Hepatocyte (in vitro differentiated cells): ENCODE data around the gene FBXO21. TPM values are rescaled to one million over a fixed set of nuclear protein-coding genes. Genes with fewer than 3 reads are reported as not detected.

Source experiments
- DNase-seq: peaks from one replicate; pipeline ENCODE4 v3.0.0-alpha.2; 2016; ENCODE audit warnings: low spot score
- H2AFZ ChIP-seq: fragments of 200-600 bp; sonication (generic); 2 replicates; pipeline ENCODE4 v1.6.0; 2016; ENCODE audit warnings: antibody characterized with exemption, mild to moderate bottlenecking
- H3K27ac ChIP-seq: fragments of 200-600 bp; sonication (generic); 2 replicates; pipeline ENCODE4 v1.5.1; 2016; ENCODE audit warnings: mild to moderate bottlenecking
- H3K27me3 ChIP-seq: fragments of 200-600 bp; sonication (generic); 2 replicates; pipeline ENCODE4 v1.6.1; 2016
- H3K36me3 ChIP-seq: fragments of 200-600 bp; sonication (generic); replicated peaks from 2 replicates; pipeline ENCODE4 v1.5.1; 2016; ENCODE audit warnings: low read depth; ENCODE audit not compliant: insufficient read depth
- H3K4me1 ChIP-seq: fragments of 200-600 bp; sonication (generic); 2 replicates; pipeline ENCODE4 v1.5.1; 2016; ENCODE audit warnings: mild to moderate bottlenecking, moderate library complexity; ENCODE audit not compliant: insufficient read depth
- H3K4me2 ChIP-seq: fragments of 200-600 bp; sonication (generic); 2 replicates; pipeline ENCODE4 v1.6.0; 2016
- H3K4me3 ChIP-seq: fragments of 200-600 bp; sonication (generic); 2 replicates; pipeline ENCODE4 v1.5.1; 2016; ENCODE audit warnings: mild to moderate bottlenecking
- H3K79me2 ChIP-seq: fragments of 200-600 bp; sonication (generic); 2 replicates; pipeline ENCODE4 v1.6.0; 2017; ENCODE audit warnings: mild to moderate bottlenecking
- H3K9me2 ChIP-seq: fragments of 200-600 bp; sonication (generic); replicated peaks from 2 replicates; pipeline ENCODE4 v1.6.0; 2017; ENCODE audit warnings: mild to moderate bottlenecking; ENCODE audit not compliant: insufficient read depth
- H3K9me3 ChIP-seq: fragments of 200-600 bp; sonication (generic); 2 replicates; pipeline ENCODE4 v1.5.1; 2016; ENCODE audit warnings: low read depth, mild to moderate bottlenecking
- H4K20me1 ChIP-seq: fragments of 200-600 bp; sonication (generic); 2 replicates; pipeline ENCODE4 v1.6.0; 2016; ENCODE audit warnings: mild to moderate bottlenecking; ENCODE audit not compliant: insufficient read depth, poor library complexity, severe bottlenecking
- CTCF ChIP-seq: fragments of 200-600 bp; sonication (generic); IDR thresholded peaks from 2 replicates; pipeline ENCODE4 v1.5.1; 2016; ENCODE audit warnings: antibody characterized with exemption, mild to moderate bottlenecking; ENCODE audit not compliant: poor library complexity
- EZH2 ChIP-seq: fragments of 200-600 bp; sonication (generic); IDR thresholded peaks from 2 replicates; pipeline ENCODE4 v1.6.1; 2016; ENCODE audit warnings: antibody characterized with exemption, mild to moderate bottlenecking, borderline replicate concordance
- EZH2phosphoT487 ChIP-seq: fragments of 200-600 bp; sonication (generic); IDR thresholded peaks from one replicate; pipeline ENCODE4 v1.6.1; 2018; ENCODE audit warnings: antibody characterized with exemption, mild to moderate bottlenecking, low read depth, moderate library complexity; ENCODE audit not compliant: unreplicated experiment, severe bottlenecking
- WGBS: methylation state at CpG from one replicate; pipeline ENCODE4 v1.1.6; 2016; ENCODE audit warnings: low lambda C conversion rate; ENCODE audit errors: missing lambda C conversion rate; 5-methylcytosine and 5-hydroxymethylcytosine counted together
- polyA plus RNA-seq: library from polyadenylated mRNA; unstranded; fragments of >200 nt; fragmentation: Nextera tagmentation; extraction: Ambion mirVana; gene quantifications from 2 replicates; pipeline ENCODE4 v1.2.1, GENCODE V29; 2016
- total RNA-seq: library from RNA; depleted of rRNA; stranded (reverse); fragments of >200 nt; gene quantifications from 2 replicates; pipeline ENCODE4 v1.2.3, GENCODE V29; 2014

FBXO21 gene
- total and polyA plus RNA-seq, 2 experiments from 2014 or later = 41.9 to 68.0 TPM

- no peaks in the 10 kb centered on the region for H3K9me2 ChIP-seq
- peaks cover 50% of the 10 kb centered on the region for H3K27me3 ChIP-seq
- H4K20me1 ChIP-seq = no peaks in the 10 kb centered on the region
- no peak for DNase-seq
- no peak for TF ChIP-seq EZH2
- no peak for TF ChIP-seq EZH2phosphoT487
- no peak for TF ChIP-seq CTCF
- H3K4me3 ChIP-seq = no peak overlapping the region
- no peak overlapping the region for H2AFZ ChIP-seq
- no peaks in the 10 kb centered on the region for H3K79me2 ChIP-seq
- WGBS = 78% methylated on average over 3 of the region's 3 CpGs
- no peak overlapping the region for H3K4me2 ChIP-seq
- no peaks in the 10 kb centered on the region for H3K36me3 ChIP-seq
- H3K27ac ChIP-seq = no peak overlapping the region
- no peaks in the 10 kb centered on the region for H3K9me3 ChIP-seq
- peaks cover 9% of the 10 kb centered on the region for H3K4me1 ChIP-seq
Measured at GRCh38 chr12:117102800-117103181, 87.5 kb downstream of the FBXO21 start.

GRCh38 chr12:117101953-117102799, 88.1 kb downstream of the FBXO21 start:
- H3K4me1 ChIP-seq = peaks cover 9% of the 10 kb centered on the region
- no peaks in the 10 kb centered on the region for H3K9me3 ChIP-seq
- WGBS = 71% methylated on average over 14 of the region's 14 CpGs
- no peaks in the 10 kb centered on the region for H3K79me2 ChIP-seq
- H3K4me2 ChIP-seq = no peak overlapping the region
- H3K4me3 ChIP-seq = no peak overlapping the region
- no peak overlapping the region for H2AFZ ChIP-seq
- no peaks in the 10 kb centered on the region for H3K9me2 ChIP-seq
- H4K20me1 ChIP-seq = no peaks in the 10 kb centered on the region
- peaks cover 56% of the 10 kb centered on the region for H3K27me3 ChIP-seq
- no peak for TF ChIP-seq CTCF
- no peak for TF ChIP-seq EZH2
- TF ChIP-seq EZH2phosphoT487 = no peak
- no peak overlapping the region for H3K27ac ChIP-seq
- H3K36me3 ChIP-seq = no peaks in the 10 kb centered on the region
- no peak for DNase-seq

DNA sequence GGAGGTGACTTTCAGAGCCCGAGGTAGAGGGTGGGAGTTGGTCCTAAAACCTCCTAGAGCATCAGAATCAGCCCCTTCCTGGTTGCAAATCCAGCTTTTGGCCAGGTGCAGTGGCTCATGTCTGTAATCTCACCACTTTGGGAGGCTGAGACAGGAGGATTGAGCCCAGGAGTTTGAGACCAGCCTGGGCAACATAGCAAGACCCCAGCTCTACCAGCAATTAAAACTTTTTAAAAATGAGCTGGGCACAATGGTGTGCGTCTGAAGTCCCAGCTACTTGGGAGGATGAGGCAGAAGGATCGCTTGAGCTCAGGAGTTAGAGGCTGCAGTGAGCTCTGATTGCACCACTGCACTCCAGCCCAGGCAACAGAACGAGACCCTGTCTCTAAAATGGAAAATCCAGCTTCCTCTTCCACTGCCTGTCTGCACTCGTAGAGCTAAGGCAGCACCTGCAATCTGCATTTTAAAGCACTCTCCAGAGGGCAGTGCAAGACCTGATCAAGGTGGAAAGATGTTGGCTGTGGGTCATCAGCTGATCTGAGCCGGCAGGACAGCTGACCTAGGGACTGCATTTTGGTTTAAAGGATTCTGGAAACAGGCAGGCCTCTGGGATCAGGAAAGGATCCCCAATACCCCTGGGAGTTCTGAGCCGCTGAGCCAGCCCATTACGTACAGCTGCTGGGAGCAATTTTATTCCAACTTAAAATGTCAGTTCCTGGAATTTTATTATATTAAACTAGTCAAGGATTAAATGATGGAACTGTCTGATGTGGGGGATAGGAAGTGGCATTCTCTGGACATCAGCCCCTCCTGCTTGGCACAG, 89.2 kb downstream of the FBXO21 start:
- WGBS = 59% methylated on average over 8 of the region's 8 CpGs
- peaks cover 9% of the 10 kb centered on the region for H3K4me1 ChIP-seq
- H3K27me3 ChIP-seq = peaks cover 67% of the 10 kb centered on the region

More for the DNA sequence above, 89.2 kb downstream of the FBXO21 start:
- Histone ChIP-seq H3K9me3 (no peaks in the 10 kb centered on the region), H2AFZ (no peak overlapping the region), H3K4me3 (no peak overlapping the region), H3K9me2 (no peaks in the 10 kb centered on the region), H3K36me3 (no peaks in the 10 kb centered on the region), H3K4me2 (no peak overlapping the region), H3K27ac (no peak overlapping the region), H4K20me1 (no peaks in the 10 kb centered on the region), H3K79me2 (no peaks in the 10 kb centered on the region)
- DNase-seq = no peak
- TF ChIP-seq EZH2phosphoT487 = no peak
- TF ChIP-seq CTCF = no peak
- no peak for TF ChIP-seq EZH2
